Lower lobe of right lung (tissue), 2 donors: ENCODE results near the gene RALA. TPM values are rescaled to one million over a fixed set of nuclear protein-coding genes. Genes with fewer than 3 reads are reported as not detected.
A peak's percentile ranks its signal among the peaks of the same experiment; 100 is the strongest.

Source experiments
- ATAC-seq, 2 donors: fragments of 200-7000 bp; cut with Tn5 transposase; one replicate each; pipeline ENCODE4 v1.9.1; 2020 to 2022; ENCODE audit warnings: mild to moderate bottlenecking in 2 of 2, moderate library complexity in 2 of 2
- DNase-seq: peaks from one replicate; pipeline ENCODE4 v3.0.0-alpha.2; 2020
- H3K27ac ChIP-seq: fragments of 200-600 bp; one replicate; pipeline ENCODE4 v1.8.0; 2022
- H3K27me3 ChIP-seq: fragments of 200-600 bp; one replicate; pipeline ENCODE4 v1.8.0; 2022; ENCODE audit warnings: low read depth
- H3K36me3 ChIP-seq: fragments of 200-600 bp; one replicate; pipeline ENCODE4 v1.8.0; 2022; ENCODE audit warnings: mild to moderate bottlenecking
- H3K4me1 ChIP-seq: fragments of 200-600 bp; one replicate; pipeline ENCODE4 v1.8.0; 2022
- H3K4me3 ChIP-seq: fragments of 200-600 bp; one replicate; pipeline ENCODE4 v1.8.0; 2022; ENCODE audit warnings: mild to moderate bottlenecking
- H3K9me3 ChIP-seq: fragments of 200-600 bp; one replicate; pipeline ENCODE4 v1.8.0; 2022
- CTCF ChIP-seq: fragments of 200-600 bp; IDR thresholded peaks from one replicate; pipeline ENCODE4 v1.8.0; 2022; ENCODE audit warnings: antibody characterized with exemption, mild to moderate bottlenecking
- intact Hi-C: fragments of 100-400 bp; cut with DNase I; formaldehyde crosslinking; loops from one replicate; pipeline ENCODE4 v1.11.0; 2022
- total RNA-seq: library from RNA; stranded (reverse); fragmentation: NEBNext Ultra II Directional; extraction: Animal tissue kit (Norgen Biotek cat#: 25700); gene quantifications from one replicate; pipeline ENCODE4 v1.2.1, GENCODE V29; 2021
- donor health status: DM: no; HTN: yes; CAD: no; lungs with severe emphysema.

The RALA gene
- total RNA-seq, 1 donor from 2014 or later = 48.0 TPM

- intact Hi-C loops = no loop called here
- ATAC-seq (no peak), DNase-seq (no peak)
- Histone ChIP-seq H3K36me3 (no peaks in the 10 kb centered on the region), H3K9me3 (no peaks in the 10 kb centered on the region), H3K27ac (no peak overlapping the region), H3K4me3 (no peak overlapping the region), H3K4me1 (peaks cover 35% of the 10 kb centered on the region), H3K27me3 (no peaks in the 10 kb centered on the region)
- TF ChIP-seq CTCF = no peak
Measured at GRCh38 chr7:39645482-39646407, 22.4 kb downstream of the RALA start.

- H3K4me3 ChIP-seq = no peak overlapping the region
- no peak for TF ChIP-seq CTCF
- intact Hi-C loops = no loop called here
- DNase-seq (no peak), ATAC-seq (no peak)
- H3K36me3 ChIP-seq = no peaks in the 10 kb centered on the region
- H3K4me1 ChIP-seq = peaks cover 35% of the 10 kb centered on the region
- H3K27me3 ChIP-seq = no peaks in the 10 kb centered on the region
- no peak overlapping the region for H3K27ac ChIP-seq
- no peaks in the 10 kb centered on the region for H3K9me3 ChIP-seq
Measured at GRCh38 chr7:39647816-39648215, 24.4 kb downstream of the RALA start.

GRCh38 chr7:39650676-39651075 lies 27.3 kb downstream of the RALA start:
- H3K27me3 ChIP-seq = no peaks in the 10 kb centered on the region
- H3K27ac ChIP-seq = no peak overlapping the region
- peaks cover 7% of the 10 kb centered on the region for H3K9me3 ChIP-seq
- no peak overlapping the region for H3K4me3 ChIP-seq
- peaks cover 18% of the 10 kb centered on the region for H3K4me1 ChIP-seq
- H3K36me3 ChIP-seq = no peaks in the 10 kb centered on the region
- TF ChIP-seq CTCF = no peak
- peak; percentile 29 to 66 for ATAC-seq
- no peak for DNase-seq
- intact Hi-C loops = no loop called here

- intact Hi-C loops = no loop called here
- DNase-seq (no peak), ATAC-seq (no peak)
Measured at GRCh38 chr7:39651265-39651664, 27.9 kb downstream of the RALA start.

GRCh38 chr7:39656415-39656814 lies 33.0 kb downstream of the RALA start:
- no peak for ATAC-seq

More at GRCh38 chr7:39651265-39651664, 27.9 kb downstream of the RALA start:
- Histone ChIP-seq H3K27me3 (no peaks in the 10 kb centered on the region), H3K4me1 (peaks cover 15% of the 10 kb centered on the region), H3K4me3 (no peak overlapping the region), H3K9me3 (peaks cover 7% of the 10 kb centered on the region), H3K27ac (no peak overlapping the region), H3K36me3 (no peaks in the 10 kb centered on the region)
- TF ChIP-seq CTCF = no peak

More at GRCh38 chr7:39656415-39656814, 33.0 kb downstream of the RALA start:
- H3K27ac ChIP-seq = no peak overlapping the region
- no peak for TF ChIP-seq CTCF
- no peak for DNase-seq
- intact Hi-C loops = no loop called here
- H3K27me3 ChIP-seq = no peaks in the 10 kb centered on the region
- no peak overlapping the region for H3K4me3 ChIP-seq
- peaks cover 5% of the 10 kb centered on the region for H3K4me1 ChIP-seq
- peaks cover 7% of the 10 kb centered on the region for H3K9me3 ChIP-seq
- H3K36me3 ChIP-seq = no peaks in the 10 kb centered on the region
